Epithelial cell of proximal tubule (primary cell): Measurements from ENCODE around the gene COG5. TPM values are rescaled to one million over a fixed set of nuclear protein-coding genes. Genes with fewer than 3 reads are reported as not detected.
A peak's percentile ranks its signal among the peaks of the same experiment; 100 is the strongest.

Experiments
- DNase-seq: peaks from one replicate; pipeline ENCODE4 v3.0.0-alpha.2; 2011; ENCODE audit warnings: low read depth
- H3K4me3 ChIP-seq: 2 replicates; pipeline ENCODE4 v1.5.1; 2011; ENCODE audit warnings: low read depth, mild to moderate bottlenecking, low read length
- total RNA-seq: library from RNA; depleted of rRNA; stranded (reverse); fragments of >200 nt; gene quantifications from 2 replicates; pipeline ENCODE4 v1.2.3, GENCODE V29; 2015
- TF ChIP-seq, protein P1 (sequence below): conservative IDR thresholded peaks from 2 replicates; pipeline ENCODE4 v1.5.1; 2012; ENCODE audit warnings: low read depth, mild to moderate bottlenecking, low read length

COG5 gene
- total RNA-seq: 23.1 and 31.4 TPM in 2 replicates

DNA sequence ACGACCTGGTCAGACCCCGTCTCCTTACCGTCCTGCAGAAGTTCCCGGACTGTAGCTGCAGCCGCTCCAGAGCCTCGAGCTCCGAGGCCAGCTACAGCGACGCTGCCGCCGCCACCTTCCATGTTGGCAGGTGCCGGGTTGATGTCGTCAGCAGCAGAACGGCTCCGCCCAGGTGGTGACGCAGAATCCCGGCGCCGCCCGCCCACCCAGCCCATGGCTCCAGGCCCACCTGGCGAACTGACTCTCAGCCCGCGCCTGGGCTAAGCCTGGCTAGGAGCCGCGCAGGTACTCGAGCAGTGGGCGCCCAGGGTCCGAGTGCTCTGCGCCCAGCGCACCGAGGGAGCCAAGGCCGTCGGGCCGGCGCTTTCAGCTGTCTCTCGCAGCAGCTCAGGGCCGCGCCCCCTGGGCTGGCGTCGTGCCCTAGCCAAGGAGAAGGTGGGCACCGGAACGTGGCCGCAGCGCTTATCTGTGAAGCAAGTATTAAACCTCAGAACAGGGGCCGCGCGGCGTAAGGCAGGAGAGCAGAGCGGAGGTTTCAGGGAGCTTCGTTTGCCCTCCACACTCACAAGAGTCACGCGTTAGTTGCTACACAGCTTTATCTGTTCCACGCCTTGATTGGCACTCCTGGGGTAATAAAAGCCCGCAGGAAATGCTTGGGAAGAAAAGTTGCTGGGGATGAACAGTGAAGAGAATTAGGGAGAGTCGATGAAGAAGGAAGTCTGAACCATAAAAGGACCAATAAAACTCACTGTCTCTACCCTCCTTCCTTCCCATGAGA lies at the start of gene COG5, which contains the start of gene DUS4L:
Gene COG5 (minus strand): TSS at position 146 of the 778 bp plus-strand sequence. CDS start 24 bp downstream, at position 122.
Gene DUS4L (plus strand): TSS at position 197 of the 778 bp plus-strand sequence. CDS start 3,100 bp downstream, outside the sequence.
- TF ChIP-seq, protein P1, sequence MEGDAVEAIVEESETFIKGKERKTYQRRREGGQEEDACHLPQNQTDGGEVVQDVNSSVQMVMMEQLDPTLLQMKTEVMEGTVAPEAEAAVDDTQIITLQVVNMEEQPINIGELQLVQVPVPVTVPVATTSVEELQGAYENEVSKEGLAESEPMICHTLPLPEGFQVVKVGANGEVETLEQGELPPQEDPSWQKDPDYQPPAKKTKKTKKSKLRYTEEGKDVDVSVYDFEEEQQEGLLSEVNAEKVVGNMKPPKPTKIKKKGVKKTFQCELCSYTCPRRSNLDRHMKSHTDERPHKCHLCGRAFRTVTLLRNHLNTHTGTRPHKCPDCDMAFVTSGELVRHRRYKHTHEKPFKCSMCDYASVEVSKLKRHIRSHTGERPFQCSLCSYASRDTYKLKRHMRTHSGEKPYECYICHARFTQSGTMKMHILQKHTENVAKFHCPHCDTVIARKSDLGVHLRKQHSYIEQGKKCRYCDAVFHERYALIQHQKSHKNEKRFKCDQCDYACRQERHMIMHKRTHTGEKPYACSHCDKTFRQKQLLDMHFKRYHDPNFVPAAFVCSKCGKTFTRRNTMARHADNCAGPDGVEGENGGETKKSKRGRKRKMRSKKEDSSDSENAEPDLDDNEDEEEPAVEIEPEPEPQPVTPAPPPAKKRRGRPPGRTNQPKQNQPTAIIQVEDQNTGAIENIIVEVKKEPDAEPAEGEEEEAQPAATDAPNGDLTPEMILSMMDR: no peak
- no peak for DNase-seq
- peak within 1 kb of the TSS; percentile 76 for H3K4me3 ChIP-seq

DNA sequence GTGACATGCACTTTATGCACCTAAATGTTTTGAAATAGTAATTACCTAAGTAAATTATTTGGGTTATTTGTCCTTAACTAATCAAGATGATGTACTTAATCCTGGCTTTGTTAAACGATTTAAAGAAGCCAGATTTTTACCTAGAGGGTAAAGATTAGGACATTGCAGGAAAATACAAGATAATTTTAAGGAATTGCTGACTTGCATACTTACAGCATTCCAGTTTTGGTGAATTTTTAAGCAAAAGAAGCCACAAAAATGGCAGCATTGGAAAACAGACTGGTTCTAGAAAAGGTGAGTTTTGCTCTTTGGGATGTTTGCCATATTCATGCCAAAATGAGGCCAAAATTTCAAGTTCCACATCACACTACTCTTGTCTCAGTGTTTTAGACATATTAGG lies 49.7 kb upstream of the COG5 start:
- TF ChIP-seq, protein P1: no peak
- DNase-seq: no peak
- H3K4me3 ChIP-seq: no peak overlapping the region

DNA sequence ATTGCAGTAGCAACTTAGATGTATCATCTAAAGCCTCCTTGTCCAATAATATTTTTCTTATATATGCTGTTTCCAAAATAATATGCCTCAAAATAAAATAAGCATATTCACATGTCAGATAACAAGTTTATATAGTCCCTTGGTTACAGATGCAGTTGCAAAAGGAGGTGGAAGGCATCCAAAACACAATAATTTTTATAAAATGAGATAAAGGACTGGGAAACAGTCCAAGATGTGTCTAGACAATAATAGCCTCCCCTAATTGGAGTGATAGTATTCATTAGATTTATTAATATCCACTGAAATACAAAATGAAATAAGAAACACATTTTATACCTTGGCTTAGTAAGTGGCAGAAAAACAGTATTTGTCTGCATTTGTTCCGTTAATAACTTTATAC lies 46.6 kb upstream of the COG5 start:
- DNase-seq: no peak
- no peak overlapping the region for H3K4me3 ChIP-seq
- TF ChIP-seq, protein P1: no peak

DNA sequence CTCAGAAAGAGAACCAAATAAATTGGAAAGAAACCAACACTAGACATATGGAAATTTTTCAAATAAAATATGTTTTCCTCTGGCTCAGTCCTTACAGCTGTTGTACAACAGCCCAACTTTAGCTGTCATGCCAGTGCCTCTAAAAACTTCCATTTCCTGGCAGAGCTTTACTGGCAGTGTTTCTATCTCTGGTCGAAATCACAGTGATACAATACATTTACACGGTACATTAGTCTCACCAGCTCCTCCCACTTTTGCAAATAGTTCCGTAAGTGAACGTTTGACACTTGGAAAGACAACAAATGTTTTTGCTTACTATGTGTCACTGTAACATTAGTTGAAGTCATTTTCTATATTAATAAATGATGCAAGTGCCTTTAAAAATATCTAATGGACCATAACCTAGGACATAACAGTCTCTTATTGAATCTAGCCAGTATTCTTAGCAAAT lies 46.1 kb upstream of the COG5 start:
- H3K4me3 ChIP-seq: no peak overlapping the region
- TF ChIP-seq, protein P1: no peak
- no peak for DNase-seq

DNA sequence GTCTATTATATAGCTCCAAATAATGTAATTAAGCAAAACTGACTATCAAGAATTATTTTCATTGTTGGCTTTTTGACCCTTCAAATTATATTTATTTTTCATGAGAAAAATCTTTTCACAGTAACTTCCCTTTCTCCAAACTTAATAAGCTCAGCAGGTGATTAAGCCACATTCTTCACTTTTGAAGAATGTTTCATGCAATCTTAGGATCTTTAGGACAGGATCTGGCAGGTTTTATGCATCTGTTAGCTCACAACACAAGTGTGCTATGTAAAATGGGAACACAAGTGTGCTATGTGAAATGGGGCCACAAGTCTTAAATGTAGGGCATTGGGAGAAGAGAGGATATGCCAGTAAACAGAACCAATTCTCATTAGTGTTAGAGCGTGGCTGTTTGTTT lies 42.6 kb upstream of the COG5 start:
- no peak for DNase-seq
- H3K4me3 ChIP-seq: no peak overlapping the region

DNA sequence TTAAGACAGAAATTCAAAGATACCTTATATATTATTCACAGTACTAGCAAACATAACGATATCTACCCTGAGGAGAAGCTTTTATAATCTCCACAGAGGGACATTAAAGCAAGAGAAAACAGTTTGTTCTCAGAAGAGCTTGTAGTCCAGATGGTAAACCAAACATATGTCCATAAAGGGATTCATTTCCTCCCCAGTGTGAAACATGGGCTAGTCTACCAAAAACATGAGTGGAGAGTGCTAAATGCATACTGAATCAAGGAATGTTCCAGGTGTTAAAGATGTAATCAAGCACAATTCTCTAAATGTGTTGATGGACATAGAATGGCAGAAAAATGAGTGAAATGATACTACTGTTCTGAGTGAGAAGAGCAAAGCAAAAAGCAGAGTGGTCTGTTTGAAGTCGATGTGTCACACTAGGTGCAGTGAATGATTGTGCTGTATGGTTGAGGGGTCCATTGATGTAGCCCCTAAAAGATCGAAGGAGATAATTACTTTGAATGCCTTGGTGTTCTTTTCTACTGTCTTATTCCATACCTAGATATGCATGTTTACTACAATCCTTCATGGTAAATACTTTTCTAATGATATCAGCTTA lies 41.6 kb upstream of the COG5 start:
- no peak overlapping the region for H3K4me3 ChIP-seq
- TF ChIP-seq, protein P1: no peak
- no peak for DNase-seq

More for the DNA sequence above, 42.6 kb upstream of the COG5 start:
- TF ChIP-seq, protein P1: no peak
